KOPT-K1 (cell line): Measurements from ENCODE around the gene TCF25.

ENCODE experiments used
- H3K27ac ChIP-seq: fragments of 200-600 bp; sonication (generic); 2 replicates; pipeline ENCODE4 v1.5.1; 2016; ENCODE audit warnings: antibody characterized with exemption, mild to moderate bottlenecking, low read depth, low read length; ENCODE audit not compliant: poor library complexity, severe bottlenecking
- H3K36me3 ChIP-seq: fragments of 200-600 bp; sonication (generic); 2 replicates; pipeline ENCODE4 v1.5.1; 2017; ENCODE audit warnings: antibody characterized with exemption, mild to moderate bottlenecking, low read length, moderate library complexity; ENCODE audit not compliant: insufficient read depth
- H3K9me3 ChIP-seq: fragments of 200-600 bp; sonication (generic); 2 replicates; pipeline ENCODE4 v1.5.1; 2017; ENCODE audit warnings: antibody characterized with exemption, low read length, mild to moderate bottlenecking; ENCODE audit not compliant: insufficient read depth, poor library complexity, severe bottlenecking

Gene TCF25

GRCh38 chr16:89841275-89841674 is 32.1 kb upstream of the TCF25 start:
- no peaks in the 10 kb centered on the region for H3K36me3 ChIP-seq
- no peak overlapping the region for H3K27ac ChIP-seq
- no peaks in the 10 kb centered on the region for H3K9me3 ChIP-seq

DNA sequence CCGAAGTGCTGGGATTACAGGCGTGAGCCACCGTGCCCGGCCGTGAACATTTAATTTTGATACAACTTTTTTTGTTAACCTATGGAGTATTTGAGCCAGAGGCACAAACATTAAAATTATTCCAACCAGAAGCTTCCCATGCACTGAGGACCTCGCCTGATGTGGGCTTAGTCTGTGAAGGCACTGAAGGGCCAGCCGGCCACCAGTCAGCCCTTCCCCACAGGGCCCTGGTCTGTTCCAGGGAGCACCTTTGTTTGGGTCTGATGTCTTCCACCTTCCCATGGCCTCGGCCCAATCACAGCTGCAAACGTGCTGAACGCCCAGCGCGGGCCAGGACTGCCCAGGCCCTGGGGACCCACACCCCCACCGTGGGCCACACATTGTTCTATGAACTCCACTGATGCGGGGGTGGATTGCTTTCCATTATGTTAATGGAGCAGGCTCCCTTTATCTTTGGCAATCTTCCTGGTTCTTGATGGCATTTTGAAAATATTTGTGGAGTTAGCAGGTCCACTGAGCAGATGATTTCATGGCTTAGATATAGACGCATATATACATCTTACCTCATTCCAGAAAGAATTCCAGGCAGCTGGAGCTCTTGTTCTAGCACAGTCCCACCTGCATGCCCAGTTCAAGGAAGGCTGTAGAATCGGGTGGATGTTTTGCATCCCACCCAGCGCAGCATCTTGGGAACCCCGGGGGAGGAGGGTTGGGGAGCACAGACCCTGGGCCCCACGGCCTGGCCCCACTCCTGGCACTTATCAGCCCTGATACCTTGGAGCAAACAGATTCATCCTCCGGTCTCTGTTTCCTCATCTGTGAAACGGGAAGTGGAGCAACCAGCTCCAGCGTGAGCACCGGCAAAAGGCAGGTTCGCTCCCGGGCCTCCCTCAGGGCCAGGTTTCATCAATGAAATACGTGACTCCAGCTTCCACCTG is 30.7 kb upstream of the TCF25 start:
- H3K9me3 ChIP-seq, result no peaks in the 10 kb centered on the region
- no peaks in the 10 kb centered on the region for H3K36me3 ChIP-seq
- H3K27ac ChIP-seq, result no peak overlapping the region

DNA sequence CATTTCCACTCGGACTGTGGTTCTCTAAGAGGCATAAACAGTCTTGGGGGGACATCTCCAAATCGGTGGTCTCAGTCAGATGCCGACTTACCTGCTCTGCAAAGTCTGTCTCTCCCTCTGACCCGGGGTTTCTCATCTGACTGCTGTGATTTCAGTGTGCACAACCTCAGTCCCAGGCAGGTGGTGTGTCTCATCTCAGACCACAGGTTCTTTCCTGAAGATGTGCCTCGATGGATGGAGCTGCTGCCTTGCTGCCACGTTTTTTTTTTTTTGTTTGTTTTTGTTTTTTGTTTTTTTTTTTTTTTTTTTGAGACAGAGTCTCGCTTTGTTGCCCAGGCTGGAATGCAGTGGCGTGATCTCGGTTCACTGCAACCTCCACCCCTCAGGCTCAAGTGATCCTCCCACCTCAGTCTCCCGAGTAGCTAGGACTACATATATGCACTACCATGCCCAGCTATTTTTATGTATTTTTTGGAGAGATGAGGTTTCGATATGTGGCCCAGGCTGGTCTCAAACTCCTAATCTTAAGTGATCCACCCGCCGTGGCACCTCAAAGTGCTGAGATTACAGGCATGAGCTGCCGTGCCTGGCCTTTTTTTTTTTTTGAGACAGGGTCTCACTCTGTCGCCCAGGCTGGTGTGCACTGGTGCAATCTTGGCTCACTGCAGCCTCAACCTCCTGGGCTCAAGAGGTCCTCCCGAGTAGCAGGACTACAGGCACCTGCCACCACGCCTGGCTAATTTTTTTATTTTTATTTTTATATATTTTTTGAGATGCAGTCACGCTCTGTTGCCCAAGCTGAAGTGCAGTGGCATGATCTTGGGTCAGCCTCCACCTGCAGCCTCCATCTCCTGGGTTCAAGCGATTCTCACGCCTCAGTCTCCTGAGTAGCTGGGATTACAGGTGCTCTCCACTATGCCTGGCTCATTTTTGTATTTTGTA is 29.7 kb upstream of the TCF25 start:
- Histone ChIP-seq H3K36me3 (no peaks in the 10 kb centered on the region), H3K9me3 (no peaks in the 10 kb centered on the region), H3K27ac (no peak overlapping the region)

DNA sequence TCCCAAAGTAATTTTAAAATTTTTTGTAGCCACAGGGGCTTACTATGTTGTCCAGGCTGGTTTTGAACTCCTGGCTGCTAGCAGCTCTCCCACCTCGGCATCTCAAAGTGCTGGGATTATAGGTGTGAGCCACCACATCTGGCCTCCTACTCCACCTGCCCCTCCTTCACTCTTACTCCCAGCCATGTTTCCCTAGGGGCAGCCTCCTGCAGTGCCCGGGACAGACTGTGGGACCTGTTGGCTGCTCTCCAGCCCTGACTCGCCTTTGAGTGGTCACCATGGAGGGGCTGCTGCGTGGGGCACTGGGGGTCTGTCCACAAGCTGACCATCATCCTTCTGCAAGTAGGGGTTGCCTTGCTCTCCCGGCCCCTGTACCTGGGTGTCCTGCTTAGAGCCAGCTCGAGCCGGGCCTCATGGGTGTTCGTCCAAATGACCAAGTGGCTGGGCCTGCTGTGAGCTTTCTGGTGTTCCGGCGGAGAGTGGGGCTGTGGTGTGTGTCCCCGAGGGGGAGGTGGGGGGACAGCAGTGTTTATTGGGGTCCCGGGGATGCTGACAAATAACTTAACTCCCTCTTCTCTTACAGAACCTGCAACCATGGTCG is 28.6 kb upstream of the TCF25 start:
- Histone ChIP-seq H3K36me3 (no peaks in the 10 kb centered on the region), H3K9me3 (no peaks in the 10 kb centered on the region), H3K27ac (no peak overlapping the region)

- H3K36me3 ChIP-seq, result no peaks in the 10 kb centered on the region
- no peak overlapping the region for H3K27ac ChIP-seq
- H3K9me3 ChIP-seq, result no peaks in the 10 kb centered on the region
Measured at GRCh38 chr16:89845417-89845816, 28.0 kb upstream of the TCF25 start.

- no peak overlapping the region for H3K27ac ChIP-seq
- no peaks in the 10 kb centered on the region for H3K9me3 ChIP-seq
- H3K36me3 ChIP-seq, result no peaks in the 10 kb centered on the region
Measured at GRCh38 chr16:89847051-89847939, 26.1 kb upstream of the TCF25 start.

DNA sequence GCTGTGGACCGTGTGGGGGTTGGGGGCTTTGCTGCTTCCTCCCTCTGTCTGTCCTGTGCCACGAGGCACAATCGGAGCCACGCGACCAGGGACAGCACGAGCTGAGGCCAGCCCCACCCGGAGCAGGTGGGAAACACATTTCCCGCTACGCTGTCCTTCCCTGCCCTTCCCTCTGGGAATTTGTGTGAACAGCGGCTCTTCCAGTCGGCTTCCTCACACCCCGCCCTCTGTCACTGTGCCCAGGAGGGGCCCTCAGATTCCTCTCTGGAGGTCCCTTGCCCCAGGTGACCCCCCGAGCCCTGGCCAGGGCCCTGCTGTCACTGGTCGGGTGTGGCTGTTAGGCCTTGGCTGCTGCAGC is 25.5 kb upstream of the TCF25 start:
- Histone ChIP-seq H3K36me3 (no peaks in the 10 kb centered on the region), H3K9me3 (no peaks in the 10 kb centered on the region), H3K27ac (no peak overlapping the region)

DNA sequence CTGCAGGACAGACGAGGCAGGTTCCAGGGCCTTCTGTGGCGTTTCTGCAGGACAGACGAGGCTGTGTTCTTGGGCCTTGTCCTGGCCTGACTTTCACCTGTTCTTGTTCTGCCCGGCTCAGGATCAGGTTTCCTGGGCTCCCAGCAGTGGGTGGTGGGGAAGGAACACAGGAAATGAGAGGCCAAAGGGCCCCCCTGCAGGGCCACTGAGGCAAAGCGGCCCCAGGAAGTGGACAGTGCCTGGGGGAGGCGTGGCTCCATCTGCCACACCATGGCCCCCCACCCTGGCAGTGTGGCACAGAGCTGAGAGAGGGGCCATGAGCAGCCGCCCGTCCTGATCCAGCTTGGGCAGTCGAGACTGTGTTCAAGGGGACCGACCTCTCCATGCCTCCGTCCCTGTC is 24.4 kb upstream of the TCF25 start:
- Histone ChIP-seq H3K9me3 (no peaks in the 10 kb centered on the region), H3K27ac (no peak overlapping the region), H3K36me3 (no peaks in the 10 kb centered on the region)

GRCh38 chr16:89853306-89853993 is 19.9 kb upstream of the TCF25 start:
- no peaks in the 10 kb centered on the region for H3K9me3 ChIP-seq
- no peaks in the 10 kb centered on the region for H3K36me3 ChIP-seq
- H3K27ac ChIP-seq, result no peak overlapping the region

DNA sequence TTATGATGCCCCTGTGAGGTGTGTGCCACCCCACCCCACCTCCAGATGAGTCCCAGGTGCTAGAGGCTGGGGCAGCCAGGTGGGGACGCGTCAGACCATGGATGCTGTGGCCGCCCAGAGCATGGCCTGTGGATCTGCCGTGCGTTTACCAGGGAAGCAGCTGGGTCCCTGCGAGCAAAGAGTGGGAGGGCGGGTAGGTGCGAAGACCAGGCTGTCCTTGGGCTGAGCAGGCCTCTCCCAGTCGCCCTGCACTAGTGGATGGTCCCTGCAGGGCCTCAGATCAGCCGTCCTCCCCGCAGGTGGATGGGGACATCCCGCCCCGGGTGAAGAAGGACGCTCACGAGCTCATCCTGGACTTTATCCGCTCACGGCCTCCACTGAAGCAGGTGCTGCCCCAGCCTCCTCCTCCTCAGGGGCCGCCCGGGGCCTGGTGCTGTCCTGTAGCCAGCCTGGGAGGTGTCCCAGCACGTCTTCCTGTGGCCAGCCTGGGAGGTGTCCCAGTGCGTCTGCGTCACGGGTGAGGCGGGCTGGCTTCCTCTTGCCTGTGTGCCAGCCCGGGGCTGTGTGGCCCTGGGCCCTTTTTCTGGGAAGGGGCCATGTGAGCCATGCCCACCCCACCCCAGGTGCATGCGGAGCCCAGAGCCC is 18.0 kb upstream of the TCF25 start:
- Histone ChIP-seq H3K36me3 (no peaks in the 10 kb centered on the region), H3K9me3 (no peaks in the 10 kb centered on the region), H3K27ac (no peak overlapping the region)

DNA sequence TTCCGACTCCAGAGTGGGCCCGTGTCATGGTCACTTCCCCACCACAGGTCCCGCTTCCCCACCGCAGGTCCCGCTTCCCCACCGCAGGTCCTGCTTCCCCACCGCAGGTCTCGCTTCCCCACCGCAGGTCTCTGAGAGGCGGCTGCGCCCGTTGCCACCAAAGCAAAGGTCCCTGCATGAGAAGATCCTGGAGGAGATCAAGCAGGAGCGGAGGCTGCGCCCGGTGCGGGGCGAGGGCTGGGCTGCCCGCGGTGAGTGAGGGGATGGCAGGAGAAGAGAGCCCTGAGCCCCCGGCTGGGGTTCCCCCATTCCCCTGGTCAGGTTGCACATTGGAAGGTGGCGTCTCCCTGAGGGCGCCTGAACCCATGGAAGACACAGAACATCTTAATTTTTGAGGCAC is 17.4 kb upstream of the TCF25 start:
- H3K36me3 ChIP-seq, result no peaks in the 10 kb centered on the region
- no peak overlapping the region for H3K27ac ChIP-seq
- no peaks in the 10 kb centered on the region for H3K9me3 ChIP-seq

GRCh38 chr16:89858973-89859614 is 14.3 kb upstream of the TCF25 start:
- Histone ChIP-seq H3K9me3 (no peaks in the 10 kb centered on the region), H3K36me3 (no peaks in the 10 kb centered on the region), H3K27ac (no peak overlapping the region)

DNA sequence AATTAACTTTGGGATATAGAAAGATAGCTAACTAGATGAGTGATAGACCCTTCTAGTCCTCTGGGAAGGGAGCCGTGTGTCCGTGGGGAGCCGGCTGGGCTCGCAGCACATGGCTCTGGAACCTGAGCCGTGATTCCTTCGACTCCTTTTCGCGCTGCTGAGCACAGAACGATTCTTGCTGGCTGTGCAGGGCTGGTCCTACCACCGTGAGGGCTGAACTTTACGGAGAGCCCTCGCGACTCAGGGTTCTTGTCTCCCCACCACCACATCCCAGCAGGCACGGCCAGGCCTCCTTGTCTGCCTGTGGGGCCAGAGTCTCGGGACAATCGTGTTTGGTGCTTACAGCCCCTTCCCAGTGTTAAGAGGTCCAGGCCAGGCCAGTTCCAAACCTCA is 13.8 kb upstream of the TCF25 start:
- H3K9me3 ChIP-seq, result no peaks in the 10 kb centered on the region
- no peaks in the 10 kb centered on the region for H3K36me3 ChIP-seq
- H3K27ac ChIP-seq, result no peak overlapping the region
